ENCODE measurements around the gene HOXA1.
"Not testable (repeated sequence)": the region's sequence is repeated elsewhere in the genome, so short reads cannot be mapped to it uniquely, and the experiment has no call there.

The HOXA1 gene

DNA sequence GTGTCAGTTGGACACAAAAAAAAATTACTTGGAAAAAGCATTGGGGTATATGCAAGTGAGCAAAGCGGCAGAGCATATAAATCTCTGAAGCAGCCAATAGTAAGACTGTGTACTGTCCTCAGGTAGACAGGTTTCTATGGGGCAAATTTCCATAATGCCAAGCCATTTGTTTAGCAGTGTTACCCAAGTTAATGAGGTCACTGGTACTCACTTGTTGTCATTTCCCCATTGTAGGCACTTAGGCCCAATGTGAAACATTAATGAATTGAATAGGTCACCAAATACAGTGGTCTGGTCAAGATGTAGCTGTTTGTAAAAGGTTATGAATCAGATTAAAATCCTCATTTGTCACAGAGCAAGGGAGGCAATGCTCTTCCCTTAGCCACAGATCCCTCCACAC is 27.5 kb downstream of the HOXA1 start:
- Histone ChIP-seq H3K9me3 (ENCODE audit: control insufficient read depth, low read length) (no peaks in the 10 kb centered on the region), H3K9ac (ENCODE audit: low read length) (no peak overlapping the region), H3K27me3 (replicated peaks; ENCODE audit: control insufficient read depth, insufficient read depth, low read length) (no peaks in the 10 kb centered on the region), H3K36me3 (ENCODE audit: control insufficient read depth, insufficient read depth, low read length, severe bottlenecking) (no peaks in the 10 kb centered on the region), H3K4me1 (ENCODE audit: control insufficient read depth, insufficient read depth, low read length) (peaks cover 18% of the 10 kb centered on the region), H3K4me3 (ENCODE audit: low read length) (no peak overlapping the region)
- no peak for DNase-seq (ENCODE audit: low read depth)

DNA sequence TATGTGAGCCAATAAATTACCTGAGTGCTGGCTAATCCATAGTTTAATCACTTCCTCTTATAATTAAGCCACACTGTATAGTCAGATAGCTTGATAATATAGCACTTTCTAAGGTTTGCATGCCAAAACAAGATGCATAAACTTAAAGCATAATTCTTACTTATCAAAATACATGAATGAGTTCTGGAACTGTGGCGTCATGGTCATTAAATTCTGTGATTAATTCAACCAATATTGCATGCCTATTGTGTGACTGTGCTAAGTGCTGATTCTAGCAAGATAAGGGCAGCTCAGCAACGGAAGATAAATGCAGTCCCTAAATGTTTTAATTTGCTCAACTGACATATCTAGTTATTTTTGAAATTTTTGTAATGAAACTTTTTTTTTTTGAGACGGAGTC is 29.7 kb downstream of the HOXA1 start:
- H3K27me3 ChIP-seq (replicated peaks; ENCODE audit: control insufficient read depth, insufficient read depth, low read length) = no peaks in the 10 kb centered on the region
- no peaks in the 10 kb centered on the region for H3K36me3 ChIP-seq (ENCODE audit: control insufficient read depth, insufficient read depth, low read length, severe bottlenecking)
- peaks cover 22% of the 10 kb centered on the region for H3K4me1 ChIP-seq (ENCODE audit: control insufficient read depth, insufficient read depth, low read length)
- no peak for DNase-seq (ENCODE audit: low read depth)
- H3K4me3 ChIP-seq (ENCODE audit: low read length) = no peak overlapping the region
- no peaks in the 10 kb centered on the region for H3K9me3 ChIP-seq (ENCODE audit: control insufficient read depth, low read length)
- no peak overlapping the region for H3K9ac ChIP-seq (ENCODE audit: low read length)

DNA sequence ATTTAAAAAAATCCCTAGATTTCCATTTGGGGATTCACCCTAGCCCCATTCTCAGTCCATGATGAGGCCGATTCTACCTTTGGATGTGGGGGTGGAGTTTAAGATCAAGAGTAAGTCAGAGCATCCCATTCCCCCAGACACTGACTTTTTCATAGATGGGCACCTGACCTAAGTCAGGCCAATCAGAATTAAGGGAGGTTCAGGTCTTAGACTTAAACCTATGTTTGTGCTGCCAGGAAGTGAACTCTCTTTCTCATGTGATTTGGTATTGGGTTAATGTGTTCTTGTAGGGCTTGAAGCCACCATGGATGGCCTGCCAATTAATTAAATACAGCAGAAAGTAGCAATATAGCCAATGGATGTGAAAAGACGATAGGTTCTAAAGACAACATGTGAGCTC is 30.1 kb downstream of the HOXA1 start:
- no peak for DNase-seq (ENCODE audit: low read depth)
- H3K4me3 ChIP-seq (ENCODE audit: low read length) = no peak overlapping the region
- no peaks in the 10 kb centered on the region for H3K9me3 ChIP-seq (ENCODE audit: control insufficient read depth, low read length)
- no peaks in the 10 kb centered on the region for H3K27me3 ChIP-seq (replicated peaks; ENCODE audit: control insufficient read depth, insufficient read depth, low read length)
- peaks cover 22% of the 10 kb centered on the region for H3K4me1 ChIP-seq (ENCODE audit: control insufficient read depth, insufficient read depth, low read length)
- H3K9ac ChIP-seq (ENCODE audit: low read length) = no peak overlapping the region
- H3K36me3 ChIP-seq (ENCODE audit: control insufficient read depth, insufficient read depth, low read length, severe bottlenecking) = no peaks in the 10 kb centered on the region

DNA sequence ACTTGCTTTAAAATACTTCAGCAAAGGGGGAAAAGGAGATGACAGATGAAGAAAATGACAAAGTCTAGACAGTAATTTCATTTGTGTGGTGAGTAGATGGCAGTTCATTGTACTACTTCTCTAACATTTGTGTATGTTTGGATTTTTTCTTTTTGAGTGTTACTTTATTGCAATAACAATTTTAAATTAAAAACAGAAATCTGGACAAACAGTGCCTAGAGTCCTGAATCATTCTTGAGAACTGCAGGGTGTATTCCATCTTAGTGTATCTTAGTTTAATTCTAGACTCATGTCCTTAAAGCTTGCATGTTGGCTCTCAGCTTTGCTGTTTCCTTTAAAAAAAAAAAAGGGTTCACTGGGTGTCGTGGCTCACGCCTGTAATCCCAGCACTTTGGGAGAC is 31.1 kb downstream of the HOXA1 start:
- peak; percentile 2 for DNase-seq (ENCODE audit: low read depth)
- Histone ChIP-seq H3K9me3 (ENCODE audit: control insufficient read depth, low read length) (no peaks in the 10 kb centered on the region), H3K4me1 (ENCODE audit: control insufficient read depth, insufficient read depth, low read length) (peaks cover 22% of the 10 kb centered on the region), H3K36me3 (ENCODE audit: control insufficient read depth, insufficient read depth, low read length, severe bottlenecking) (no peaks in the 10 kb centered on the region), H3K9ac (ENCODE audit: low read length) (peak overlapping the region; percentile 2), H3K4me3 (ENCODE audit: low read length) (peak overlapping the region; percentile 47), H3K27me3 (replicated peaks; ENCODE audit: control insufficient read depth, insufficient read depth, low read length) (no peaks in the 10 kb centered on the region)

DNA sequence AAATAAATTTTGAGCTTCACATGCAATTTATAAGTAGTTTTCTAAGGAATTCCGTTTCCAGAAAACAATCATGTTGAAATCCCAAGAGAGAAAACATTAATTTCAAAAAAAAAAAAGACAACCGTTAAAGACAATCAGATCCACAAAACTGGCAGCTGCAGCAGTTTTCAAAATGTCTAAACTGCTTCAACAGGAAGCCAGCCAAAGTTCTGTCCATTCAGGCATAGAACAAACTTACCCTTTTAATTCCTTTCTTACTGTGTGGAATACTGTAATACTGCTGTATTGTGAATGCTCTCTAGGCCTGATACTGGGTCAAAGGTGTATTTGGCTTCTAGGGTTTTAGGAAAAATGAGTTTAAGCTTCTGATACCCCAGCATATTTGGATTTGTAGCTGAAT is 31.6 kb downstream of the HOXA1 start:
- H3K9ac ChIP-seq (ENCODE audit: low read length) = peak overlapping the region; percentile 2
- H3K36me3 ChIP-seq (ENCODE audit: control insufficient read depth, insufficient read depth, low read length, severe bottlenecking) = no peaks in the 10 kb centered on the region
- peaks cover 22% of the 10 kb centered on the region for H3K4me1 ChIP-seq (ENCODE audit: control insufficient read depth, insufficient read depth, low read length)
- no peaks in the 10 kb centered on the region for H3K9me3 ChIP-seq (ENCODE audit: control insufficient read depth, low read length)
- peak overlapping the region; percentile 47 for H3K4me3 ChIP-seq (ENCODE audit: low read length)
- no peaks in the 10 kb centered on the region for H3K27me3 ChIP-seq (replicated peaks; ENCODE audit: control insufficient read depth, insufficient read depth, low read length)
- peak; percentile 1 for DNase-seq (ENCODE audit: low read depth)

DNA sequence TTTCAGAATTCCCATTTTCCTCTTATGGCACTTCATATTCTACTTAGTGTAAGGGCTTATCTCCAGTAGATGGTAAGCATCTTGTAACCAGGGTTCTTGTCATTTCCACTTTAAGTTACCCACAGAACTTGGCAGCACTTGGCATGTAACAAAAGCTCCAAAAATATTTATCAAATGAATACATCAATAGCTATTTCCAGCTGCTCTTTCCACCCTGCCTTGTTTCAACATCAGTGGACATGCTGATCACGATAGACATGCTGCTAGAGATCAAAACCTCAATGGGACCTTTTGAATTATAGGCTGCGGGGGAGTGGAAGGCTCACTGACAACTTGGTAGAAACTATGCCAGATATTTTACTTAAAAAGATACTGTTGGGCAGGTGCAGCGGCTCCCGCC is 32.9 kb downstream of the HOXA1 start:
- no peaks in the 10 kb centered on the region for H3K36me3 ChIP-seq (ENCODE audit: control insufficient read depth, insufficient read depth, low read length, severe bottlenecking)
- H3K4me3 ChIP-seq (ENCODE audit: low read length) = no peak overlapping the region
- no peaks in the 10 kb centered on the region for H3K9me3 ChIP-seq (ENCODE audit: control insufficient read depth, low read length)
- DNase-seq (ENCODE audit: low read depth) = no peak
- H3K27me3 ChIP-seq (replicated peaks; ENCODE audit: control insufficient read depth, insufficient read depth, low read length) = no peaks in the 10 kb centered on the region
- peaks cover 22% of the 10 kb centered on the region for H3K4me1 ChIP-seq (ENCODE audit: control insufficient read depth, insufficient read depth, low read length)
- no peak overlapping the region for H3K9ac ChIP-seq (ENCODE audit: low read length)

DNA sequence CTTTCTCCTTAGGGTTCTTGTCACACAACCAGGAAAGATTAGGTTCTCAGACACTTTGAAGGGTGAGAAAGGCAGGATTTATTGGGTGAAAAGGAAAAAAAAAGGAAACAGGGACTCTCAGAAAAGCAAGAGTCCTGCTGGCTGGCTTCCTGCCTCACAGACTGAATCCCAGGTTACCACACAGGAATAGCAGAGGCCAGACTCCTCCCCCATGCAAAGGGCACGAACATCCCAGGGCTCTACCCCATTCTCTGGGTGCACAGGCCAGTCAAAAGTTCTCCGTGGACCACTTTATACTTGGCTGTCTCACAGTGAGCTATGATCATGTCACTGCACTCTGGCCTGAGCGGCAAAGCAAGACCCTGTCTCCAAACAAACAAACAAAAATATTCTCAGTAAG is 42.6 kb downstream of the HOXA1 start:
- H3K27me3 ChIP-seq (replicated peaks; ENCODE audit: control insufficient read depth, insufficient read depth, low read length) = no peaks in the 10 kb centered on the region
- no peak overlapping the region for H3K4me3 ChIP-seq (ENCODE audit: low read length)
- no peaks in the 10 kb centered on the region for H3K9me3 ChIP-seq (ENCODE audit: control insufficient read depth, low read length)
- no peaks in the 10 kb centered on the region for H3K36me3 ChIP-seq (ENCODE audit: control insufficient read depth, insufficient read depth, low read length, severe bottlenecking)
- peaks cover 16% of the 10 kb centered on the region for H3K4me1 ChIP-seq (ENCODE audit: control insufficient read depth, insufficient read depth, low read length)
- no peak for DNase-seq (ENCODE audit: low read depth)
- no peak overlapping the region for H3K9ac ChIP-seq (ENCODE audit: low read length)

DNA sequence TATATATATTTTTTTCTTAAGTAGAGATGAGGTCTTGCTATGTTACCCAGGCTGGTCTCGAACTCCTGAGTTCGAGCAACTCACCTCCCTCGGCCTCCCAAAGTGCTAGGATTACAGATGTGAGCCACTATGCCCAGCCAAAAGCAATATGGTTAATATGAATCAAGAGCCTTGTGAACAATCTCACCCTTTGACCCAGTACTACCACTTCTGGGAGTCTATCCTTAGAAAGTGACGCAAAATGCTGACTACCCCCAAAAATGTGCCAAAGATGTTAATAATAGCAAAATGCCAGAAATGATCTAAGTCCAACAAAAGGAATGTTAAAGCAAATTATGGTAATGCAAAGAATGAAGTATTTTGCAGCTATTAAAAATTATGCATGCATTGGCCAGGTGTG is 44.3 kb downstream of the HOXA1 start:
- Histone ChIP-seq H3K9ac (ENCODE audit: low read length) (no peak overlapping the region), H3K9me3 (ENCODE audit: control insufficient read depth, low read length) (no peaks in the 10 kb centered on the region), H3K27me3 (replicated peaks; ENCODE audit: control insufficient read depth, insufficient read depth, low read length) (no peaks in the 10 kb centered on the region), H3K4me3 (ENCODE audit: low read length) (no peak overlapping the region), H3K4me1 (ENCODE audit: control insufficient read depth, insufficient read depth, low read length) (peaks cover 25% of the 10 kb centered on the region), H3K36me3 (ENCODE audit: control insufficient read depth, insufficient read depth, low read length, severe bottlenecking) (no peaks in the 10 kb centered on the region)
- DNase-seq (ENCODE audit: low read depth) = no peak

DNA sequence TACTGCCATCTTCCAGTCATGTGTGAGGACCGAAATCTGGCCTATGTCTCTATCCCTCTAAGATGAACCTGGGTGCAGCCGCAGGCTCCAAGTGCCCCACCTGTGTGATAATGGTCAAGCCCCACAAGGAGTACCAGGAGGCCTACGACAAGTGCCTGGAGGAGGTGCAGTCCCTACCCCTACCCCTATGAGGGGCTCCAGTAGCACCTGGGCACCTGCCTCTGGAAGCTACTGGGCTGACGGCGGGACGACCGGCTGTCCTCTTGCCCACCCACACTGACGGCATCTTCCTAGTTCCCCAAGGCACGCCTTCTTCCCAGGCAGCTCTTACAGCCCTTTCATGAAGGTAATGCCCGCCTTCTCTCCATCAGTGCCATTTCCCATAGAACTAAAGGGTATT is 47.4 kb downstream of the HOXA1 start:
- no peaks in the 10 kb centered on the region for H3K36me3 ChIP-seq (ENCODE audit: control insufficient read depth, insufficient read depth, low read length, severe bottlenecking)
- H3K4me3 ChIP-seq (ENCODE audit: low read length) = no peak overlapping the region
- DNase-seq (ENCODE audit: low read depth) = no peak
- H3K27me3 ChIP-seq (replicated peaks; ENCODE audit: control insufficient read depth, insufficient read depth, low read length) = no peaks in the 10 kb centered on the region
- H3K9ac ChIP-seq (ENCODE audit: low read length) = no peak overlapping the region
- H3K4me1 ChIP-seq (ENCODE audit: control insufficient read depth, insufficient read depth, low read length) = peaks cover 27% of the 10 kb centered on the region
- H3K9me3 ChIP-seq (ENCODE audit: control insufficient read depth, low read length) = no peaks in the 10 kb centered on the region

DNA sequence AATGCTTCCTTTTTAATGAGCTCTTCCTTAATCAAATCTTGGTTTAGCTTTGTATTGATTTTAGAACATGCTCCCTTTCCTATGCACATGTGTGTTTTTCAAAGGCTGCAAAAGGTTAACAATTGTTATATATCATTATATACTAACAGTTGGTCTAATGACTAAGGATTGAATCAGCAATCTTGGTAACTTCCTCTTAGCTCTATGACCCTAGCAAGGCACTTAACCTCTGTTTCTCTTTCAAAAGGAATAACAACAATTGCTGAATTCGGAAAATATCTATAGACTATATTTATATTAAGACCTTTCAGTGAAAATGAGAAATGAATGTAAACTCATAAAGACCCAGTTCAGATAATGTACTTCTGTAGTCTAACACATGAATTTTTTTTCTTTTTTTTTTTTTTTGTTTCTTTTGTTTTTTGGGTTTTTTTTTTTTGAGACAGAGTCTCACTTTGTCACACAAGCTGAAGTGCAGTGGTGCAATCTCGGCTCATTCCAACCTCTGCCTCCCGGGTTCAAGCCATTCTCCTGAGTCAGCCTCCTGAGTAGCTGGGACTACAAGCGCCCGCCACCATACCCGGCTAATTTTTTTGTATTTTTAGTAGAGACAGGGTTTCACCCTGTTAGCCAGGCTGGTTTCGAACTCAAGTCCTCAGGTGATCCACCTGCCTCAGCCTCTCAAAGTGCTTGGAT is 48.8 kb downstream of the HOXA1 start:
- Histone ChIP-seq H3K9me3 (ENCODE audit: control insufficient read depth, low read length) (no peaks in the 10 kb centered on the region), H3K27me3 (replicated peaks; ENCODE audit: control insufficient read depth, insufficient read depth, low read length) (no peaks in the 10 kb centered on the region), H3K4me1 (ENCODE audit: control insufficient read depth, insufficient read depth, low read length) (peaks cover 22% of the 10 kb centered on the region), H3K9ac (ENCODE audit: low read length) (peak overlapping the region; percentile 51), H3K4me3 (ENCODE audit: low read length) (peak overlapping the region; percentile 54), H3K36me3 (ENCODE audit: control insufficient read depth, insufficient read depth, low read length, severe bottlenecking) (no peaks in the 10 kb centered on the region)
- DNase-seq (ENCODE audit: low read depth) = no peak

DNA sequence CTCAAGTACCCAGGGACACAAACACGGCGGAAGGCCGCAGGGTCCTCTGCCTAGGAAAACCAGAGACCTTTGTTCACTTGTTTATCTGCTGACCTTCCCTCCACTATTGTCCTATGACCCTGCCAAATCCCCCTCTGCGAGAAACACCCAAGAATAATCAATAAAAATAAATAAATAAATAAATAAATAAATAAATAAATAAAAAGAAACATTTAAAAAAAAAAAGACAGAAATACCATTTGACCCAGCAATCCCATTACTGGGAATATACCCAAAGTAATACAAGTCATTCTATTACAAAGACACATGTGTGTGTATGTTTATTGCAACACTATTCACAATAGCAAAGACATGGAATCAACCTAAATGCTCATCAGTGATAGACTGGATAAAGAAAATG is 49.8 kb downstream of the HOXA1 start:
- H3K36me3 ChIP-seq (ENCODE audit: control insufficient read depth, insufficient read depth, low read length, severe bottlenecking); H3K9ac ChIP-seq (ENCODE audit: low read length); H3K4me3 ChIP-seq (ENCODE audit: low read length); DNase-seq (ENCODE audit: low read depth); H3K9me3 ChIP-seq (ENCODE audit: control insufficient read depth, low read length); H3K27me3 ChIP-seq (replicated peaks; ENCODE audit: control insufficient read depth, insufficient read depth, low read length): not testable (repeated sequence)
- peaks cover 20% of the 10 kb centered on the region for H3K4me1 ChIP-seq (ENCODE audit: control insufficient read depth, insufficient read depth, low read length)

DNA sequence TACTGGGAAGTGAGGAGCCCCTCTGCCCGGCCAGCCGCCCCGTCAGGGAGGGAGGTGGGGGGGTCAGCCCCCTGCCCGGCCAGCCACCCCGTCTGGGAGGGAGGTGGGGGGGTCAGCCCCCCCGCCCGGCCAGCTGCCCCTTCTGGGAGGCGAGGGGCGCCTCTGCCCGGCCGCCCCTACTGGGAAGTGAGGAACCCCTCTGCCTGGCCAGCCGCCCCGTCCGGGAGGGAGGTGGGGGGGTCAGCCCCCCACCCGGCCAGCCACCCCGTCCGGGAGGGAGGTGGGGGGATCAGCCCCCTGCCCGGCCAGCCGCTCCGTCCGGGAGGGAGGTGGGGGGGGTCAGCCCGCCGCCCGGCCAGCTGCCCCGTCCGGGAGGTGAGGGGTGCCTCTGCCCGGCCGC is 50.7 kb downstream of the HOXA1 start:
- H3K27me3 ChIP-seq (replicated peaks; ENCODE audit: control insufficient read depth, insufficient read depth, low read length); DNase-seq (ENCODE audit: low read depth); H3K9me3 ChIP-seq (ENCODE audit: control insufficient read depth, low read length); H3K4me3 ChIP-seq (ENCODE audit: low read length); H3K9ac ChIP-seq (ENCODE audit: low read length); H3K36me3 ChIP-seq (ENCODE audit: control insufficient read depth, insufficient read depth, low read length, severe bottlenecking): not testable (repeated sequence)
- H3K4me1 ChIP-seq (ENCODE audit: control insufficient read depth, insufficient read depth, low read length) = peaks cover 20% of the 10 kb centered on the region
